Subcutaneous adipose tissue (tissue), 4 donors: ENCODE results near the gene CFAP69. TPM values are rescaled to one million over a fixed set of nuclear protein-coding genes. Genes with fewer than 3 reads are reported as not detected.

Source experiments
- small RNA-seq: library from RNA; depleted of rRNA; stranded (forward); fragments of <200 nt; gene quantifications from one replicate; pipeline ENCODE3, GENCODE V24; 2016
- total RNA-seq, 4 donors: library from RNA; depleted of rRNA; stranded (reverse); fragments of >200 nt; gene quantifications; one replicate each; pipeline ENCODE4 v1.1.0, GENCODE V29; 2016
- TF ChIP-seq, protein P1 (sequence below): fragments of 450-650 bp; IDR thresholded peaks from one replicate; pipeline ENCODE4 v1.5.1; 2016; ENCODE audit warnings: low read depth, mild to moderate bottlenecking, control low read depth, antibody characterized with exemption, moderate library complexity

Gene CFAP69
- total RNA-seq, 4 donors from 2014 or later, result 12.6 to 30.7 (median 21.2) TPM

DNA sequence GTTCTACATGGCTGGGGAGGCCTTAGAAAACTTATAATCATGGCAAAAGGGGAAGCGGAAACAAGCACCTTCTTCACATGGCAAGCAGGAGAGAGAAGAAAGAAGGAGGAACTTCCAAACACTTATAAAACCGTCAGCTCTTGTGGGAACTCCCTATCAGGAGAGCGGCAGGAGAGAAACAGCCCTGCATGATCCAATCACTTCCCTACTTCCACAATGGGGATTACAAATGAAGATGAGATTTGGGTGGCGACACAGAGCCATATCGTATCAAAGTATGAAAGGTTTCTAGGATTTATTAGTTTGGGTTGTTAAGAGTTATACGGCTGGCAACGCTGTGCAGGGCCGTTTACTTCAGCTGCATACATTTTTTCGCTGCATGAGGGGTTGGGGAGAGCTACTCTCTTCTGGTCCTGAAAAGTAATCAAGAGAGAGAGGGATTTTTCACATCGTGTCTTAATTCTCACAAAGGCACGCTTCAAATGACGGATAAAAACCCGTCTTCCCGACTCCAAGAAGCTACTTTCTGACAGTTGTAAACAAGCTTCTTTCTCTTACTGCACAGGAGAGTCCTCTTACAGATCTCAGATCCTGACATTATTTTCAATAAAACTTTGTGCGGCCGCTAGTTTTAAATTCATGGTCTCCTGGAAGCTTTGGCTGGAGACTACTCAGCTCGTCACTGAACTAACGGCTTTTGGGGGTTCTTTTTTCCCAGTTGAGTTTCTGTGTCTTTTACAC lies 100.8 kb downstream of the CFAP69 start:
- TF ChIP-seq, protein P1, sequence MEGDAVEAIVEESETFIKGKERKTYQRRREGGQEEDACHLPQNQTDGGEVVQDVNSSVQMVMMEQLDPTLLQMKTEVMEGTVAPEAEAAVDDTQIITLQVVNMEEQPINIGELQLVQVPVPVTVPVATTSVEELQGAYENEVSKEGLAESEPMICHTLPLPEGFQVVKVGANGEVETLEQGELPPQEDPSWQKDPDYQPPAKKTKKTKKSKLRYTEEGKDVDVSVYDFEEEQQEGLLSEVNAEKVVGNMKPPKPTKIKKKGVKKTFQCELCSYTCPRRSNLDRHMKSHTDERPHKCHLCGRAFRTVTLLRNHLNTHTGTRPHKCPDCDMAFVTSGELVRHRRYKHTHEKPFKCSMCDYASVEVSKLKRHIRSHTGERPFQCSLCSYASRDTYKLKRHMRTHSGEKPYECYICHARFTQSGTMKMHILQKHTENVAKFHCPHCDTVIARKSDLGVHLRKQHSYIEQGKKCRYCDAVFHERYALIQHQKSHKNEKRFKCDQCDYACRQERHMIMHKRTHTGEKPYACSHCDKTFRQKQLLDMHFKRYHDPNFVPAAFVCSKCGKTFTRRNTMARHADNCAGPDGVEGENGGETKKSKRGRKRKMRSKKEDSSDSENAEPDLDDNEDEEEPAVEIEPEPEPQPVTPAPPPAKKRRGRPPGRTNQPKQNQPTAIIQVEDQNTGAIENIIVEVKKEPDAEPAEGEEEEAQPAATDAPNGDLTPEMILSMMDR, result no peak

DNA sequence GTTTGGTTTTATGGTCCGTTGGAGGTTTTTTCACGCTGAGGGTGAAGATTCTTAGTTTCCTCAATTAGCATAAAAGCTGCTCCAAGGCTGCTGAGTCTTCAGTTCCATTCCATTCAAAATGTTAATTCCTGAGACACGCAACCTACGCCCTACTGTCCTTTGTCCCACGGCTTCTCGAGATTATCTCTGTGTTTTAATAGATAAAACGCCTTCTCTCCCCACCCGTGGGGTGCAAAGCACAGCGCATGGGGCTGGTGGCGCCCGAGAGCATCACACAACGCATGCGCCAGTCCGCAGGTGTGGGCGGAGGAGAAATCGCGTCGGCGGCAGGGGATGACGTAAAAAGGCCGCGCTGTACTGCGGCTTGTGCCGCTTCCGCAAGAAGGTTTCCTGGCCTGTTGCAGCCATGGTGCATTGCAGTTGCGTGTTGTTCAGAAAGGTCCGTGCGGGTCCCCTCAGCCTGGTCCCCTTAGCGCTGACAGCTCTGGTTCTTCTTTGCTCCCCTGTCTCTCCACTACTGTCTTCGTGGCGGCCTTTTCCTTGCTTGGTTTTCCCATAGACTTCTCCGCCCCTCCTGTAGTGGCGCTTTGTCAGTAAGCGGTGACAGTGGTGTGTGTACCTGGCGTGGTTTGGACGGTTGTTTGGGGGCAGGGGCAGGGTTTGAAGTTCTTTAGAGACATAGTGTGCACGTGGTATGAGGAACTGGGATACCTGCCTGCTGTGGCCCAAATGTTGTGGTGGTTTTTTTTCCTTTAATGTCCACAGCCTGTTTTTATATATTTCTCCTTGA lies 101.6 kb downstream of the CFAP69 start, which contains the start of gene GTPBP10:
GTPBP10 (plus strand) TSS at position 381 of the 790 bp plus-strand sequence; CDS start at position 407, 26 bp downstream.
- TF ChIP-seq, protein P1, result no peak

DNA sequence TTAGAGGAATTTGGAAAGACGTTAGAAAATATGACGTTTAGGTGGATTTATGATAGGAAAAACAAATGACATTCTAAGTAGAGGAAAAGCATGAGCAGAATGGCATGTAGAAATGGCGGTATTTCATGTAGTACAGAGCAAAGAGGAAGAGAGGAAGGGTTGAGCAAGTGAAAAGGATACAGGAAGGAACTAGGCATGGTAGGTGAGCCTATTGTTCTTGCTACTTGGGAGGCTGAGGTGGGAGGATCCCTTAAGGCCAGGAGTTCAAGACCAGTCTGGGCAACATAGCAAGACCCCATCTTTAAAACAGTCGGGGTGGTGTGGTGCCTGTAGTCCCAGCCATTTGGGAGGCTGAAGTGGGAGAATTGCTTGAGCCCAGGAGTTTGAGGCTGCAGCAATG lies 102.8 kb downstream of the CFAP69 start:
- TF ChIP-seq, protein P1, result no peak

DNA sequence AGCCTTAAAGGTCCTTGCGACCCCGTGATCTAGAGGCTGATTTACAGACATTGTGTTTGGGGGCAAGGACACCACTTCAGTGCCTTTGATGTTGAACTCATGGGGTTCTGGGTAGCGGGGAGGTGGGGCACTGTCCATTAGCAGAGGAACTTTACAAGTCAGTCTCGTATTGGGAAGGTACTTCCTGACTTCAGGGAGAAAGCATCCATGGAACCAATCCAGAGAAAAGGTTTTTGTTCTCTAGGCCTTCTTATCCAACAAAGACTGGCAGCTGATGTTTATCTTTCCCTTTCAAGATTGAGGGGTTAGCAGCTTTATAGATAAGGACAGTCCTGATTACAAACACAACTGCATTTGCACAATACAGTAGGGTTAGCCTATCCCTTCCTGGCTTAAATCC lies 104.3 kb downstream of the CFAP69 start:
- TF ChIP-seq, protein P1, result no peak

DNA sequence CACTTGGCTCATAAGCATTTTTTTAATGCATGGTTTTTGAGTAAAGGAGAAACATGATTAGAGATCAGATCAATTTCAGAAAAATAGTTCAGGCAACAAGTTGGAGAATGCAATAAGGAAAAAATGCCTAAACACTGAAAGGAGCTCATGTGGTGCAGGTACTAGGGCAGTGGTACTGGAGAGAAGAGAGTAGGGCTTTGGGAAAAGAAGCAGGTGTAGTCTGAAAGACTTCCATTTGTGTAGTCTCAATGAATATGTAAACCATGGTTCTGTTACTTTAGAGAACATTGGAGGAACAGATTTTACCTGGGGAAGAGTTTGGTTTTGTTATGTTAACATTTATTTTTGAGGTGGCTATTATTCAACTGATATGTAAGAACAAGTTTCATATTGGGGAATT lies 107.0 kb downstream of the CFAP69 start:
- TF ChIP-seq, protein P1, result no peak

Small RNA genes lying within 50 kb of the gene (small RNA-seq; reads per million reads assigned to genes)
- gene RF00019, result 0.49 reads per million

Other genes with a start within 250 kb of the CFAP69 start
- 10 to 100 TPM; 12.2 to 52.0 (median 40.0) TPM for gene STEAP1, start 90.7 kb upstream of the CFAP69 start, total RNA-seq
- gene STEAP2, start 33.4 kb upstream of the CFAP69 start, total RNA-seq, result 10 to 100 TPM; 10.5 to 21.2 (median 17.1) TPM
- gene FAM237B, start 76.1 kb downstream of the CFAP69 start, total RNA-seq, result not detected
- 10 to 100 TPM; 19.4 to 33.4 (median 23.5) TPM for gene GTPBP10, start 101.5 kb downstream of the CFAP69 start, total RNA-seq
- 10 to 100 TPM in 3 of 4 donors, 1 to 10 TPM in 1; 10.0 to 17.8 (median 14.6) TPM for gene CLDN12, start 158.3 kb downstream of the CFAP69 start, total RNA-seq
- gene PTTG1IP2, start 224.5 kb downstream of the CFAP69 start, total RNA-seq, result not detected